Activated naive CD4-positive, alpha-beta T cell treated with anti-CD3 and anti-CD28 coated beads, Interleukin-2, amount 50 U/mL, for 16 hours (primary cell): Measurements from ENCODE around the gene B4GALNT2.

Experiments used
- DNase-seq: peaks from one replicate; pipeline ENCODE4 v3.0.0-alpha.2; 2020

Gene B4GALNT2

DNA sequence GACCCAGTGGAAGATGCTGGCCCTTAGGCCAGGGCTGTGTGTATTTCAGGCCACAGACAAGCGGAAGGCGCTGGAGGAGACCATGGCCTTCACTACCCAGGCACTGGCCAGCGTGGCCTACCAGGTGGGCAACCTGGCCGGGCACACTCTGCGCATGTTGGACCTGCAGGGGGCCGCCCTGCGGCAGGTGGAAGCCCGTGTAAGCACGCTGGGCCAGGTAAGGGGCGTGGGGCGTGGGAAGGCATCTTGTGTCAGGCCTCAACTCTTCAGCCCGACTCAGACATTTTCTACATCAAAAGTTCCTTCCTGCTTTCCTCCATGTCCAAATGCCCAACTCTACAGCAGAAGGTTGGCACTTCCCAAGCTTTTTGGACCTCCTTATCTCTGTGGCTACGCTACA is 83.9 kb downstream of the B4GALNT2 start:
- DNase-seq = no peak

DNA sequence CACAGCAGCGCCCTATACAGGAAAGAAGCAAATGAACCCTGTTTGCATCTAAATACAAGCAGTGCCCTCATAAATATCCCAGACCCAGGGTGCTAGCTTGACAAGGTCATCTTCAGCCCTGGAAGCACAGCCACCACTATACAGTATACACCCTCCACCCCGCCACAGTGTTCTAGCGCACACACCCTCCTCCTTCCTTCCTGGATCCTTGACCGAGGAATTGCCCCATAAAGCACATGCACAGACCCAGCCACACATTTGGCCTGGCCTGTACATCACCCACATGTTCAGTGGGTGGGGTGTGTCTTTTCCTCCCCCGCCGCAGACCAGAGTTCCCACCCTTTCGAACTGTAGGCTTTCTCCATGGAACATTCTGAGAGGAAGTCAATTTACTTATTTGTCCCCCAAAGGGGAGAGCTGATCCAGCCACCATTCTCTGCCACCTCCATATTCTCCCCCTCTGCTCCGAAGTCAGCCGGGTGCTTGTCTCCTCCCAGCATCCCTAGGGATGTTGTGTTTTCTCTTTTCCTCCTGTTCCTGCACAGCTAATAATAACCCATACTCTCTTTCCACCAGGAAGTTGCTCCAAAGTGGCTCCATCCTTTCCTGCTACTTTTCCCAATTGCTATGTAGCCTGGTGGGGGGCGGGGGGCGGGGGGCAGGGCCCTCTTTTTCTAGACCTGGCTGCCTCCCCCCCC is 84.5 kb downstream of the B4GALNT2 start:
- DNase-seq = no peak

DNA sequence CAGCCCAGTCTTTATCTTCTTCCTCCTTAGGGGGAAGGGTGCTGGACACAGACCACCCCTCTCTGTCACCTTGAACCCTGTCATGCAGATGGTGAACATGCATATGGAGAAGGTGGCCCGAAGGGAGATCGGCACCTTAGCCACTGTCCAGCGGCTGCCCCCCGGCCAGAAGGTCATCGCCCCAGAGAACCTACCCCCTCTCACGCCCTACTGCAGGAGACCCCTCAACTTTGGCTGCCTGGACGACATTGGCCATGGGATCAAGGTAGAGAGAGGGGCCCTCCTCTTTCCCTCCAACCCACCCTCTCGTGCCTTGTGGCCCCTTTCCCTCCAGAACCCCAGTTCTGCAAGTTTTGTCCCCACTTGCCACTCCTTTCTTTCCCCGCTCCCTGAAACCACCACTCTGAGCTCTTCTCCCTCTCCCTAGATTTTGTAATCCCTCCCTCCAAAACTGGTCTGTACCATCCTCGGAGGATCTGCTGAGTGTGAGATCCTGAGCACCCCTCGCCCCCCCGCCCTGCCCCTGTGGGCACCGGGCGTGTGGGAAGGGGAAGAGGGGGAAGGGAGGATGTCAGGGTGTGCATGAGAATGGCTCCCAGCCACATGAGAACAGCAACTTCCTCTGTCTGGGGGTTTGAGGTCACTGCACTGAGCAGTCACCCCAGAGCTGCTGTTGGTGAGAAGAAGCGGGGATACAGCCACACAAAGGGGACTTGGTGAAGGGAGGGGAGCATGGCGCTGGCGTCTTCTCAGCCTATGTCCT is 85.3 kb downstream of the B4GALNT2 start:
- peak; percentile 27 for DNase-seq

DNA sequence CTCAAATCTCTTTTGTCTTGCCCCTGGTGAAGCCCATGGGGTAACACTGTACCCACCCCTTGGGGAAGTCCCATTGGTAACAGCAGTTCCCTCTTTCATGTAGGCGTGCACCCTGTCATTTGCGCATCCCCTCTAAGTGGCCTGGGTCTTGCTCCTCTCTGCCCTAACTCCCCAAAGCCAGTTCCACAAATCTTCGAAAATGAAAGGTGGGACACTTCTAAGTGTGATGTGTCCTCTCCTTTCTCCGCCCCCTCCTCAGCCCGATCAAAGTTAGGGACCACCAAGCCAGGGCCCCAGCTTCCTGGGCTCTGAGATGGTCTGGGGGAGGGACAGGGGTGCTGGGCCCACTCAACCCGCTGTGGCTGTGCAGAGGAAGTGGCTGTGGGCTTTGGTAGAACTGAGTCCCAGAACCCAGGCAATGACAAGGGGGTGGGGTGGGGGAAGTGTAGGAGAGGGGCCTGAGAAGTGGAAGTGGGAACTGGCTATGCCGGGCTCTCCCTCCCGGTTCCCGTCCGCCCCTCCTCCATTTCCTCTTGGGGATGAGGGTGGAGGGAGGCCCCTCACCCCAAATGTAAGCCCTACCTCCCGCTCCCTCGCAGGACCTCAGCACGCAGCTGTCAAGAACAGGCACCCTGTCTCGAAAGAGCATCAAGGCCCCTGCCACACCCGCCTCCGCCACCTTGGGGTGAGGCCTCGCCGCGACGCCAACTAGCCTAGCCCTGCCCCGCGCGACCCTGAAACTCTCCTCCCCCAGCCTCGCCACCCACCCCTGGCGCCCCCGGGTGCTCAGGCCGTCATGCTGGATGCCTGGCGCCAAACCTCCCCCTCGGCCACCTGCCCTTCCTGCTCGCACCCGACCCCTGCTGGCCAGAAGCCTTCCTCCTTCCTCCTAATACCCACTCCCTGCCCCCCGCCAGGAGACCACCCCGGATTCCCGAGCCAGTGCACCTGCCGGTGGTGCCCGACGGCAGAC is 86.7 kb downstream of the B4GALNT2 start:
- DNase-seq = peak; percentile 20

DNA sequence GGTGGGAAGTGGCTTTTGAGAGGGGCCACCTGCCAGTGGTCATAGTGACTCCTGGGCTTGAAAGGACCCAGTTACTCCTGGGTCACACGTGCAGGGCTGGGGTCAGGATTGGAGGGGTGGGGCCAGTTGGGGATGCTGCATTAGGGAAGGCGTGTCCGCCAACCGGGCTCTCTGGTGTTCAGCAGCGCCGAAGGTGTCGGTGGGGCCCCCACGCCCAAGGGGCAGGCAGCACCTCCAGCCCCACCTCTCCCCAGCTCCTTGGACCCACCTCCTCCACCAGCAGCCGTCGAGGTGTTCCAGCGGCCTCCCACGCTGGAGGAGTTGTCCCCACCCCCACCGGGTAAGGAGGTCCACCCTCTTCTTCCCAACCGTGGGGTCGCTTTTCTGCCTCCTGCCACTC is 87.4 kb downstream of the B4GALNT2 start:
- no peak for DNase-seq

DNA sequence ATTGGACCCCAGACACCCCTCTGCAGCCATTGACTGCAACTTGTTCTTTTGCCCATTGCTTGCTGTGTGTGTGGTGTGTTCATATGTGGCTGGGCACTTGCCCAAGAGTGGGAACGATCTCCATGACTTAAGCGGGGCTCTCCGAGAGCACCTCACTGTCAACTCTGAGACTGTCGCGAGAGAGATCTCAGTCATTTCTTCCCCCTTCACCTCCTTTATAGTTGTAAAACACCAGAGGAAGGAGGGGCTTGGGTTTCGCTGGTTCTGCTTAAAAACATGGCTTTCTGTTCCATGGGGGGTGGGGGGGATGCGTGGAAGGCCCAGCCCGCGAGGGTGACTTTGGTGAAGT is 90.6 kb downstream of the B4GALNT2 start:
- DNase-seq = no peak

DNA sequence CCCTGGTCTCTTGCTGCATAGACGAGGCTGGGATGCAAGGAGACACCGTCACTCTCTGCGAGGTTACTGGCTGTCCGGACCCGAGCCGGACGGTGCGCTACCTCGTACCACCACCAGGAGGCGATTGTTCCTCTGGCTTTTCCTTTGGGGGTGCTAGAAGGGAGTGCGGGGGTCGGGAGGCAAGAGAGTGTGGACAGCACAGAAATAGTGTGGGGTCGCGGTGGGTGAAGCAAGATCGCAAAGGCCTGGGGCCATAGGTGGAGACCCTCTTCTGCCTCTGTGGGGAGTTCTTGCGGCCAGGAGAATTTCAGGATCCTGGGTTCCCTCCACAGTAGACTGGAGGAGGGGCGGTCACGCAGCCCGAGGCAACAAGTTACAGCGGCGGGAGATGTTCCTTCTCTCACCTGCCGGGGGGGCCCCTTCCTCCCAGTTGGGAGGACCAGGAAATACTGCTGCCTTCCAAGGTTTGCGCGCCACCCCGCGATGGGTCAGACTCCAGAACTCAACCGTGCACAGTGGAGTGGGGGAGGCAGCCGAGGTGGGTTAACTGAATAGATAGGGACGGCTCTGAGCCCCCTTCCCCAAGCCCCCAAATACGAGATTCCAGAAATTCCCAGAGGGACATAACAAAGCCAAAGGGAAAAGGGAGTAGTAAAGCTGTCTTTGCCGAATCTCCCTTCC is 91.1 kb downstream of the B4GALNT2 start:
- peak; percentile 73 for DNase-seq

DNA sequence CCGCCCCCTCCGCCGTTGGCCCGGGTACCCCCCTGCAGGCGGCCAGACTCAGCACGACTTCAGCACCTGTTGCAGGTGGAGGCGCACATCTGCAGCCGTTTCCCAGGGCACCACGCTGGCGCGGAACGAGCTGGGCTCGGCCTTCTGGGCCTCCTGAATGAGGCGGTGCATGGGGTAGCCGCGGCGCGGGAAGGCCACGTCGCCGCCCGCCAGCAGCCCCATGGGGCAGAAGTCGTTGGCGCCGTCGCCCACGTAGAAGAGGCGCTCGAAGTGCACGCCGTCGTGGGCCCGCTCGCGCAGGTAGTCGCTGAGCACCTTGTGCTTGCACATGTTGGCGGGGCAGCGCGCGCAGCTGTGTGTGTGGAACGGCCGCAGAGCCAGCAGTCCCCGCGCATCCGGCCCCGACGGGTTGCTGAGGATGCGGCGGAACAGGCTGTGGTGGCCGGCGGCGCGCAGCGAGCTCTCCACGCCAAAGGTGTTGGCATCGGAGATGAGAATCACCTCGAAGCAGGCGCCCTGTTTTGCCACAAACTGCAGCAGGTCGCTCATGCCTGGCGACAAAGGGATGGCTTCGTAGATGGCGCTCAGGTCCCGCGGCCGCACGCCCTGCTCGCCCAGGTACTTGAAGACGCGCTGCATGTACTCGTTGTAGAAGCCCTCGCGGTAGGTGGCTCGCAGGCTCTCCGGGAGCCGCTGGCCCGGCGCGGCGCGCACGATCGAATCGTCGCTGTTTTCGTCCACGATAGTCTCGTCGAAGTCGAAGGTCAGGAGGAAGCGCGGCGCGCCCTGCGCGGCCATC is 91.8 kb downstream of the B4GALNT2 start:
- DNase-seq = peak; percentile 55

DNA sequence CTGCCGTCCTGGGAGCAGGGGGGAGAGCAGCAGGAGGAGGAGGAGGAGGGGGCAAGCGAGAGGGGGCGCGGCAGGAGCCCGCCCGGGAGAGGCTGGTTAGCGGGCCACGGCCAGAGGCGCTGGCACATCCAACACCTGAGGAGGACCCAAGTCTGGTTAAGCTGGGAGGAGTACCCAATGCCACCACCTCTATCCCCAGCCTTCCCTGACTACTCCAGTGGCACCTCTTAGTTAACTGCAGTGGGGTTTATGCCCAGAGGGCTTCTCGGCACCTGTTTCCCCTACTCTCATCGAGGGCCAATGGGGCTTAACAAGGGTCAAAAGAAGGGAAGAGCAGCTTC is 92.4 kb downstream of the B4GALNT2 start:
- no peak for DNase-seq

DNA sequence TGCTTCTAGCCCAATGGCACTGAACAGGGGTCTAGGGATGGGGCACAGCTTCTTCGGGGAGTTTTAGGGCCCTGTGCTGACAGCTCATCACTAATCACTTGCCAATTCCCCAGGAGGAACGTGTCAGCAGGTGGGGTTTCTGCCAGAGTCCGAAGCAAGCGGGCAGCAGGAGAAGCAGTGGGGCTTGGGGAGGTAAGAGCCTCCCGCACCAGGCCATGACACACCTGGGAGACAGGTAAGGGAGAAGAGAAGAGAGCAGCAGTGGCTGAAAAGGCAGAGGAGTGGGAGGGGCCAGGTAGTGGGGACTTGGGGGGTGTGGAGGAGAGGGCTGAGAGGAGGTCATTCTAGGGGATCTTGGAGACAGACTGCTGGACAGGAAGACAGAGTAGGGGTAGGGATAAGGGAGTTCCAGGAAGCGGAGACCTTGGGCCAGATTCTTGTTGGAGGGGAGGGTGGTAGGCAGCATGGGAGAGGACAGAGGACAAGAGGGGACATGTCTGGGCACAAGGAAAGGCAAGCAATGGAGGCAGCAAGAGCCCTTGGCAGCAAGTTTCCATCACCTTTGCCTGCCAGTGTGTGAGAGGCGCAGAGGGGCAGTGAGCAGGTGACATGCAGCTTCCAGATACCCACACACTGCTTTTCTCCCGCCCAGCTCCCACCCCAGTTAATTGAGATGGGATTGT is 93.1 kb downstream of the B4GALNT2 start:
- no peak for DNase-seq
